Measurements from ENCODE around the gene ARMC10. TPM values are rescaled to one million over a fixed set of nuclear protein-coding genes. Genes with fewer than 3 reads are reported as not detected.
"Not testable (repeated sequence)": the region's sequence is repeated elsewhere in the genome, so short reads cannot be mapped to it uniquely, and the experiment has no call there.

The ARMC10 gene
- total RNA-seq, 2 experiments from 2014 or later: 28.3 to 32.9 TPM

GRCh38 chr7:103063895-103064294, 11.0 kb upstream of the ARMC10 start:
- no peaks in the 10 kb centered on the region for H3K36me3 Mint-ChIP-seq (ENCODE audit: low read depth)
- DNase-seq: no peak
- CTCF ChIA-PET: no interaction called here
- no peaks in the 10 kb centered on the region for H3K27me3 Mint-ChIP-seq
- H3K4me3 Mint-ChIP-seq: no peak overlapping the region
- H3K27ac Mint-ChIP-seq: no peak overlapping the region
- H3K9me3 Mint-ChIP-seq: no peaks in the 10 kb centered on the region
- no peaks in the 10 kb centered on the region for H3K4me1 Mint-ChIP-seq
- POLR2A ChIA-PET: no interaction called here

GRCh38 chr7:103065667-103066066, 9.3 kb upstream of the ARMC10 start:
- Mint-ChIP-seq H3K27me3 (no peaks in the 10 kb centered on the region), H3K4me1 (no peaks in the 10 kb centered on the region), H3K4me3 (no peak overlapping the region), H3K36me3 (ENCODE audit: low read depth) (no peaks in the 10 kb centered on the region), H3K9me3 (no peaks in the 10 kb centered on the region), H3K27ac (no peak overlapping the region)
- ChIA-PET POLR2A (no interaction called here), CTCF (interaction anchor here (0.6 to 1.3 kb wide), 2 partner anchors 11 to 85 kb away, joined by 3 to 4 read pairs; no protein-coding TSS in a partner anchor)
- DNase-seq: peak; percentile 43

GRCh38 chr7:103068414-103069403, 6.2 kb upstream of the ARMC10 start:
- ChIA-PET CTCF (interaction anchor here (1.7 kb wide), 1 partner anchor 14 kb away, joined by 3 read pairs; no protein-coding TSS in a partner anchor), POLR2A (no interaction called here)
- Mint-ChIP-seq H3K27ac (no peak overlapping the region), H3K4me3 (no peak overlapping the region), H3K27me3 (no peaks in the 10 kb centered on the region), H3K9me3 (no peaks in the 10 kb centered on the region), H3K4me1 (peaks cover under 1% of the 10 kb centered on the region), H3K36me3 (ENCODE audit: low read depth) (no peaks in the 10 kb centered on the region)
- DNase-seq: no peak

GRCh38 chr7:103071000-103071399, 3.9 kb upstream of the ARMC10 start:
- CTCF ChIA-PET: interaction anchor here (1.5 kb wide), 1 partner anchor 9 kb away, joined by 10 read pairs; no protein-coding TSS in a partner anchor
- no peak overlapping the region for H3K27ac Mint-ChIP-seq
- POLR2A ChIA-PET: no interaction called here
- no peaks in the 10 kb centered on the region for H3K9me3 Mint-ChIP-seq
- H3K4me1 Mint-ChIP-seq: peaks cover 16% of the 10 kb centered on the region
- no peak overlapping the region for H3K4me3 Mint-ChIP-seq
- DNase-seq: no peak
- peaks cover 2% of the 10 kb centered on the region for H3K36me3 Mint-ChIP-seq (ENCODE audit: low read depth)
- H3K27me3 Mint-ChIP-seq: no peaks in the 10 kb centered on the region

GRCh38 chr7:103073989-103074518, 886 bp upstream of the ARMC10 start:
- CTCF ChIA-PET: interaction anchor here (1.2 to 2.6 kb wide), 4 partner anchors 10 to 75 kb away, joined by 3 to 13 read pairs (median 5); partner anchors contain the start of gene NAPEPLD
- H3K4me1 Mint-ChIP-seq: peaks cover 30% of the 10 kb centered on the region
- peak overlapping the region; percentile 83 for H3K27ac Mint-ChIP-seq
- no peaks in the 10 kb centered on the region for H3K9me3 Mint-ChIP-seq
- H3K27me3 Mint-ChIP-seq: no peaks in the 10 kb centered on the region
- POLR2A ChIA-PET: no interaction called here
- DNase-seq: no peak
- peak overlapping the region; percentile 83 for H3K4me3 Mint-ChIP-seq
- peaks cover 8% of the 10 kb centered on the region for H3K36me3 Mint-ChIP-seq (ENCODE audit: low read depth)

- H3K4me1 Mint-ChIP-seq: peaks cover 33% of the 10 kb centered on the region
- no peaks in the 10 kb centered on the region for H3K27me3 Mint-ChIP-seq
- peak overlapping the region; percentile 98 for H3K4me3 Mint-ChIP-seq
- peaks cover 8% of the 10 kb centered on the region for H3K36me3 Mint-ChIP-seq (ENCODE audit: low read depth)
- ChIA-PET POLR2A (interaction anchor here (1.5 kb wide), 1 partner anchor 327 kb away, joined by 7 read pairs; the partner anchor contains the start of gene FAM185A), CTCF (interaction anchor here (0.7 to 2.6 kb wide), 8 partner anchors 9 to 74 kb away, joined by 3 to 13 read pairs (median 3); partner anchors contain the start of gene NAPEPLD)
- DNase-seq: peak; percentile 65
- H3K9me3 Mint-ChIP-seq: no peaks in the 10 kb centered on the region
- H3K27ac Mint-ChIP-seq: peak overlapping the region; percentile 97
Measured at GRCh38 chr7:103075337-103075918, 488 bp downstream of the ARMC10 start.

- Mint-ChIP-seq H3K4me1 (peaks cover 34% of the 10 kb centered on the region), H3K36me3 (ENCODE audit: low read depth) (peaks cover 8% of the 10 kb centered on the region), H3K27ac (no peak overlapping the region), H3K27me3 (no peaks in the 10 kb centered on the region), H3K9me3 (no peaks in the 10 kb centered on the region), H3K4me3 (peak overlapping the region; percentile 98)
- no peak for DNase-seq
- ChIA-PET POLR2A (no interaction called here), CTCF (interaction anchor here (1.6 kb wide), 1 partner anchor 11 kb away, joined by 4 read pairs; no protein-coding TSS in a partner anchor)
Measured at GRCh38 chr7:103076764-103077163, 1.8 kb downstream of the ARMC10 start.

GRCh38 chr7:103077318-103077717, 2.4 kb downstream of the ARMC10 start:
- no peaks in the 10 kb centered on the region for H3K27me3 Mint-ChIP-seq
- no peak overlapping the region for H3K4me3 Mint-ChIP-seq
- H3K27ac Mint-ChIP-seq: no peak overlapping the region
- peaks cover 8% of the 10 kb centered on the region for H3K36me3 Mint-ChIP-seq (ENCODE audit: low read depth)
- H3K4me1 Mint-ChIP-seq: peaks cover 37% of the 10 kb centered on the region
- H3K9me3 Mint-ChIP-seq: no peaks in the 10 kb centered on the region
- ChIA-PET CTCF (interaction anchor here (1.6 kb wide), 1 partner anchor 12 kb away, joined by 4 read pairs; no protein-coding TSS in a partner anchor), POLR2A (no interaction called here)
- DNase-seq: no peak

- CTCF ChIA-PET, H3K4me3 Mint-ChIP-seq, H3K27ac Mint-ChIP-seq, H3K9me3 Mint-ChIP-seq, H3K27me3 Mint-ChIP-seq, POLR2A ChIA-PET, DNase-seq: not testable (repeated sequence)
- Mint-ChIP-seq H3K36me3 (ENCODE audit: low read depth) (peaks cover 12% of the 10 kb centered on the region), H3K4me1 (peaks cover 43% of the 10 kb centered on the region)
Measured at GRCh38 chr7:103078226-103078625, 3.3 kb downstream of the ARMC10 start.

- H3K9me3 Mint-ChIP-seq: no peaks in the 10 kb centered on the region
- ChIA-PET CTCF (interaction anchor here (1.1 kb wide), 1 partner anchor 18 kb away, joined by 3 read pairs; no protein-coding TSS in a partner anchor), POLR2A (no interaction called here)
- H3K27ac Mint-ChIP-seq: no peak overlapping the region
- no peak overlapping the region for H3K4me3 Mint-ChIP-seq
- H3K4me1 Mint-ChIP-seq: peaks cover 33% of the 10 kb centered on the region
- no peak for DNase-seq
- no peaks in the 10 kb centered on the region for H3K27me3 Mint-ChIP-seq
- peaks cover 12% of the 10 kb centered on the region for H3K36me3 Mint-ChIP-seq (ENCODE audit: low read depth)
Measured at GRCh38 chr7:103079836-103080235, 4.9 kb downstream of the ARMC10 start.

- POLR2A ChIA-PET: no interaction called here
- H3K27me3 Mint-ChIP-seq: no peaks in the 10 kb centered on the region
- H3K4me3 Mint-ChIP-seq: no peak overlapping the region
- DNase-seq: no peak
- H3K27ac Mint-ChIP-seq: no peak overlapping the region
- peaks cover 13% of the 10 kb centered on the region for H3K36me3 Mint-ChIP-seq (ENCODE audit: low read depth)
- H3K9me3 Mint-ChIP-seq: no peaks in the 10 kb centered on the region
- CTCF ChIA-PET: interaction anchor here (0.7 kb wide), 1 partner anchor 10 kb away, joined by 7 read pairs; no protein-coding TSS in a partner anchor
- peaks cover 27% of the 10 kb centered on the region for H3K4me1 Mint-ChIP-seq
Measured at GRCh38 chr7:103080923-103081322, 6.0 kb downstream of the ARMC10 start.

- CTCF ChIA-PET: interaction anchor here (0.6 kb wide), 1 partner anchor 13 kb away, joined by 3 read pairs; no protein-coding TSS in a partner anchor
- H3K4me1 Mint-ChIP-seq: peaks cover 17% of the 10 kb centered on the region
- H3K27me3 Mint-ChIP-seq: no peaks in the 10 kb centered on the region
- POLR2A ChIA-PET: no interaction called here
- no peak for DNase-seq
- H3K27ac Mint-ChIP-seq: no peak overlapping the region
- no peak overlapping the region for H3K4me3 Mint-ChIP-seq
- peaks cover 18% of the 10 kb centered on the region for H3K36me3 Mint-ChIP-seq (ENCODE audit: low read depth)
- no peaks in the 10 kb centered on the region for H3K9me3 Mint-ChIP-seq
Measured at GRCh38 chr7:103082497-103082896, 7.6 kb downstream of the ARMC10 start.

All from activated CD4-positive, alpha-beta T cell treated with anti-CD3 and anti-CD28 coated beads, Interleukin-2, amount 10 ng/mL, durations not matched to agents 7 days and 5 days (primary cell).